Activated CD4-positive, alpha-beta T cell treated with anti-CD3 and anti-CD28 coated beads, Interleukin-2, amount 50 U/mL, for 24 hours (primary cell): ENCODE results near the gene NDUFS1.
"Not testable (repeated sequence)": the region's sequence is repeated elsewhere in the genome, so short reads cannot be mapped to it uniquely, and the experiment has no call there.

Experiments
- DNase-seq, 2 donors: peaks; one replicate each; pipeline ENCODE4 v3.0.0-alpha.2; 2020; ENCODE audit warnings: low read depth in 1 of 2, low spot score in 1 of 2

The NDUFS1 gene

DNA sequence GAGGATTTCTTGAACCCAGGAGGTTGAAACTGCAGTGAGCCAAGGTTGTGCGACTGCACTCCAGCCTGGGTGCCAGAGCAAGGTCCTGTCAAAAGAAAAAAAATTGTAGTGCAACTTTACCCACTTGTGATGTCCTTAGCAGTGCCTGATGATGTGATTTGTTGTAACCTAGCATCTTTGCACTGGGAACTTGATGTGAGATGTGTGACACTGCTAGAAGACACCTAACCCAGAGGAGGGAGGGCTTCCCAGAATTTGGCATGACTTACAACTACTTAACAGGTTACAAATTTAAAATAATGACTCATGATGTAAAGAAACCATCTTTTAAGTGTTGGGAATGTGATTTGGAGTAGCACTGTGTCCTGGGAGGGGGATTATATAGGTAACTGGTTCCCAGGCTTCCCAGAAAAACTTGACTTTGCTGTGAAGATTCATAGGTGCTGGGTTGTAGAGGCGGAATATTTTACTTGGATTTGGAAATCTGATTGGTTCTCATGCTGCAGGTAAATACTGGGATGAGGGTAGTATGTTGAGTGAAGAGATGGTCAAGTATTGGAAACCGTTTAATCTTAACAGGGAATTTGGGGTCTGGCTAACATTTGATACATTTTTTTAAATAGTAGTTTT lies 4.1 kb upstream of the NDUFS1 start:
- DNase-seq, result no peak

DNA sequence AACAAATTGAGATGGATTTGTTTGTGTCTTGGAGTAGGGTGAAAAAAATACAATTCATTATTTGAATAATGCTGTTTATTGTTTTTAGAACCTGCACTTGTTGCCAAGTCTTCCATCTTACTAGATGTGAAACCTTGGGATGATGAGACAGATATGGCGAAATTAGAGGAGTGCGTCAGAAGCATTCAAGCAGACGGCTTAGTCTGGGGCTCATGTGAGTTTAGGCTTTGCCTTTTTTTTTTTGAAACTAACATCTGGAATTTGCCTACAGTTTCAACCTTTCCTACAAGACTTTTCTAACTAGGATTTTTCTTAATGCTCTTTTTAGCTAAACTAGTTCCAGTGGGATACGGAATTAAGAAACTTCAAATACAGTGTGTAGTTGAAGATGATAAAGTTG lies 3.2 kb upstream of the NDUFS1 start:
- not testable (repeated sequence) for DNase-seq

DNA sequence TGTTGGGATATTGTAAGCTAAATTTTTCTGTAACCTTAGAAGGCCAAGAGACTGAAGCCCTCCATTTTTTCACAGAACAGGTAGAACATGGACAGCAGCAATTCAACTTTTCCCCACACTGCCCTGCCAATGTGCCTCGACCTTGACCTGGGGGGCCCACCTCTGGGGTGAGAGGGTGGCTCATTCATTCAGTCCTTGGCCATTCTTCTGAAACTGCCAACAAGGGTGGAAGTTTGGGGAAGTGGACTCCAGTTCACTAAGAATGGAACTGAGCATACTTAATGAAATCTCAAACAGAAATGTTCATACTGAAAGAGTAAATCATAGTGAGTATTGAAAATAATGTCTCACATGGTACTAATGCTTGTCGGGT lies 1.5 kb upstream of the NDUFS1 start:
- DNase-seq, result no peak

DNA sequence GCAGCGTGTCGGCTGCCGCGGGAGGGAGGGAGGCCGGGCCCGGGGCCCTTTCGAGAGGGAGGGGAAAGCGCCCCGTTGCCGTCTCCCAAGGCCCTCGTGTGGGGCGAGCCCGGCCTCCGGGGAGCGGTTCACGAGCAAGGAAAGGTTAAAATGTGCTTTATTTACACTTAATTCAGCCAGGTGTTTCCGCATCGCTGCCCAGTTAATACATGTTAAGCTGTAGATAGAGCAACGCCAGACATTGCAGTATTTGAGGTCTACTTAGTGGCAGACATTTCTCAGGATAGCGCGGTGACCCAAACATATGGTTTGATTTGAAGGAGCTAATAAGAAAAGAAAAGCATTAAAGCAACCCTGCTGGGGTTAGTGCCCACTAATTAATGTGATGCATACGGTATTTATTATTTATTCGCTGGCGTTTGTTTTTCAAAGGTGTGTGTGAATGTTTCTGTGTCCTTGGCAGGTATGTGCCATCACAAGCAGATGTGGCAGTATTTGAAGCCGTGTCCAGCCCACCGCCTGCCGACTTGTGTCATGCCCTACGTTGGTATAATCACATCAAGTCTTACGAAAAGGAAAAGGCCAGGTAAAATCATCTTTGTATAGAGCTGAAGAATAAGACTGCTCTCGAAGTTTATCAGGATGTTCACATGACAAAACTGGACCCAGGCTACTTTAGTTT lies 1.0 kb upstream of the NDUFS1 start:
- DNase-seq, result no peak

DNA sequence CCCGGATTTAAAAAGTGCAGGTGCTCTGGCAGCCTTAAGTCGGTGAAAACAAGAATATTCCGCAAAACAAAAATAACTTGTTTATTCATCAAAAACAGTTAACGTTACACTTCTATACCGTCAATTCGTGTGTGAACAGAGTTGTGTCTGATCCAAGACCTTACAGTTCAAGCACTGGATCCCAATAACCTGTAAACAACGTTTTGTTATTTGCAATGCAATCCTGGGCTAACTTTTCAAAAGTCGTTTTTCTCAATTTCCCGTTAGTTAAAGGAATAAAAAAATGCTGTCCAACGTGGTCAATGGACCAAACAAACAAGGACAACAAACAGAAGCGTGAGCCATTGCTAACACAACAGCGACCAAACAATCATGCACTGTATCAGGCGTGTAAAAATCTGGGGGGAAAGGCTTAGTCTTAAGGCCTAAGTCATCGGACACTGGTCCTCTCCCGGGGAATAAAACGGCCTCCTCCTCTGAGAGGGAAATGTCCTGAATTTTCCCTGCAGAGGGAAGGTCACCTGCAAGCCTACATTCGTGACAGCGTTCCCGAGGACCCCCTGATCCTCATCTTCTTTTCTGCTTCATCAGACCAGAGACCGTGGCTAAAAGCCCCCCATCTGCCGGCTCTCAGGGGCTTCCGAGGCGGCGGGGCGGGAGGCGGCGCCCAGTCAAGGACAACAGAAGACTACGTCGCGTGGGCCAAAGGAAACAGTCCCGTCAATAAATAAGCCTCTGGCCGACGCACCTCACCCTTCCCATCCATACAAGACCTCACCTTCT lies 490 bp downstream of the NDUFS1 start:
- no peak for DNase-seq

DNA sequence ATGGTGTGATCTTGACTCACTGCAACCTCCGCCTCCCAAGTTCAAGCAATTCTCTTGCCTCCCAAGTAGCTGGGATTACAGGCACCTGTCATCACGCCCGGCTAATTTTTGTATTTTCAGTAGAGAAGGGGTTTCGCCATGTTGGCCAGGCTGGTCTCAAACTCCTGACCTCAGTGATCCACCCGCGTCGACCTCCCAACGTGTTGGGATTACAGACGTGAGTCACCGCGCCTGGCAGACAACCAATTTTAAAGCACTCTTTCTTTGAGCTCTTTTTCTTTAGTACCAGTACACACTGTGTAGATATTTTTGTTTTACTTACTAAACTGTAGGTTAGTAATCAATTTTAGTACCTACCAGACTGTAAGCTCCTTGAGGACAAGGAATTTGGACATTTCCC lies 2.2 kb downstream of the NDUFS1 start:
- DNase-seq, result not testable (repeated sequence)

DNA sequence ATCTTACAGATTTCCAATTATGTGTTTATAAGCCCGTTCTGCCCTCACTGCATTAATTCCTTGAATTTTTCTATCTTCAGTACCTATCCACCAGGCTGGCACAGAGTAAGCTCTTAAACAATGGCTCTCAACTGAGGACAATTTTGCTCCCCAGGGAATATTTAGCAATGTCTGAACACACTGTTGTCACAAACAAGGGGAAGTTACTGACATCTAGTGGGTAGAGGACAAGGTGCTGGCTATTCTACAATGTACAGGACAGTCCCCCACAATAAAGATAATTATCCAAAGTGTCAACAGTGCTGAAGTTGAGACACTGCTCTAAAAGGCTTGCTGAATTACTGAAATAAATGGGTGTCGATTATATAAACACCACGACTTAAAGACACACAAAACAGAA lies 5.0 kb downstream of the NDUFS1 start:
- no peak for DNase-seq

DNA sequence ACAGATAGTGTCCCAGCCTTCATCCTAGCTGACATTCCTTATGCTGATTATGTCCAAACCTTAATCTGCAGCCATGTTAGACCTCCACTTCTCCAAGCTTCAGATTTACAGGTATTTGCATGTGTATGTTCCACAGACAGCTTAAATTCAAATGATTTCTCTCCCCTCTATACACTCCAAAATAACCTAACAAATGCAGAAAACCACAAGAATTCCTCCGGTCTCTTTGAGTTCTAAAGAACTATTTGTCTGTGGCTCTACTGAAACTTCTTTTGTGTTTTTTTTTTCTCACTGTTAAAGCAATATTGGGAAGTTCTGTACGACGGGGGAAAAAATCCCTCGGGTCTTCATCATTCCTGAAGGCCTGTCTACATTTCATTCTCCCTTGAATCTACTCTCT lies 8.6 kb downstream of the NDUFS1 start:
- DNase-seq, result no peak

DNA sequence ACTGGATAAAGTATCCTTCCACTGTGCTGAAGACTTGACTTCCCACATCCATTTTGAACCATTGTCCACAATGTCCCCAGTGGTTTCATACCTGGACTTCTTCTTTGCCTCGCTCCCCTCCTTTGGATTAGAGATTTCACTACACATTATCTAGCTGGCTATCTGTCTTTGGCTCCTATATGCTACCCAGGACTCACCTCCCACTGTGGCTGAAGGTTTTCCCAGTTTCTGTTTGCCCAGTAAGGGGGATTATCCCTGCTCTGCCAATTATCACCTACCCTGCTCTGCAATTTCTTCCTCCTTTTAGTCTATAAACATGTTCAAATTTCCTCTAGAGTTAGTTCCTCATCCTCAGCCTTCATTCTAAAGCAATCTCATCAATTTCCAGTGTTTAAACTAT lies 9.1 kb downstream of the NDUFS1 start:
- no peak for DNase-seq

DNA sequence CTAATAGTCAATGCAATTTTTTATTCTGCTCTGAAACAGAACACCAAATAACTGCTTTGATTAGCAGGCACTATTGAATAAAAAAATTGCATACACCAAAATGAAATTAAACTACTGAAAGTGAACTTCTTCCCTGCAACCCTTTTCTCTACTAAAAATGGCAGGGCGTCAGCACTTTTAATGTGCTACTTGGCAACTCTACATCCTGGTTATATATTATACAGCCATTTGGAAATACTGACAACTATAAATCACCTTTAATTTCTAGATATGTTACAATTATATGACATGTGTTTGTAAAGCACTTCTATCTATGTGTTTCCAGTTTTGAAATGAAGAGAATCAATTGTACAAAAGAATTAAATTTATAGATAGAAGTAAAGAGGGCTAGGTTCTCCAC lies 9.9 kb downstream of the NDUFS1 start:
- no peak for DNase-seq

DNA sequence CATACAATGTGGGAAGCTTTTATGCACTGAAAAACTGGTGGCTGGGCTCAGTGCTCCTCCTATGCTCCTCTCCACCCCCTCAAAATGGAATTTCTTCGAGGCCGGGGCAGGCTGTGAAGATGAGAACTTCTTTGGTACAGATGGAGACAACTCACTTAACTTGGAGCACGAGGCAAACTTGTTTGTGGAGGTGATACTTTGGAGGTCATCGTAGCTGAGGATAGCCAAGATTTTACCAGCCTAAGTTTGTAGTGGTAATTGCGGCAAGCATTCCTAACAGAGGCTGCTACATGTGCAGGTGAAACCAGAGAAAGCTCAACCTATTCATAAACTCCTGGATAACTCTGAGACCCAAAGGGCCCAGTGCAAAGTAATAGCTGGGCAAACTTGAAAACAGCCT lies 13.6 kb downstream of the NDUFS1 start:
- no peak for DNase-seq

DNA sequence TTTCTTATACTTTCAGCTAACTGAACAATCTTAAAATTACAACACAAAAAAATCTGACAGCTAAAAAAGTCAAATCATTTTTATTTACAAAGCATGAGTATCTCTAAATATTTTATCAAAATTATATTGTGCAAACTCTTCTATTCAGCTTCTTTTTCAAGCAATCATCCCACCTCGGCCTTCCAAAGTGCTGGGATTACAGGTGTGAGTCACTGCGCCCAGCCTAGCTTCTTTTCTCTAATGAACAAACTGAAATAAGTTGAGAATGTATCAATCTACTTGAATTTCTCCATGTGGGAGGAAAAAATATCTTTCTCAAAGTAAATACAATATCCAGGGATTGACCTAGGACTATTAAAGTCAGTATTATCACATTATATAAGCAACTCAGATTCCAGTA lies 14.9 kb downstream of the NDUFS1 start:
- DNase-seq, result no peak

DNA sequence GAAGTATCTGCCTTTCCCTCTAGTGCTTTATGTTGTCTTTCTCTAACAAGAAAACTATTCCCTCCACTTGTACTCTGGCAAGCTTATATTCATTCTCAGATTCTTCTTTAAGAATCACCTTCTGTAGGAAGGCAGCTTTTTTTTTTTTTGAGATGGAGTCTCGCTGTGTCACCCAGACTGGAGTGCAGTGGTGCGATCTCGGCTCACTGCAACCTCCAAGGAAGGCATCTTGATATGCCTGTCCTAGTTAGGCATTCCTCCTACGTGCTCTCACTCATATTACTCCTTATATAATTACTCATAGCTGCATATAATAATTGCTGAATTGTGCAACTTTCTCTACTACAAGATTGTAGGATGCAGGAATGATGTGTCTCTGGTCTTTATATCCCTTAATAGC lies 15.8 kb downstream of the NDUFS1 start:
- no peak for DNase-seq

DNA sequence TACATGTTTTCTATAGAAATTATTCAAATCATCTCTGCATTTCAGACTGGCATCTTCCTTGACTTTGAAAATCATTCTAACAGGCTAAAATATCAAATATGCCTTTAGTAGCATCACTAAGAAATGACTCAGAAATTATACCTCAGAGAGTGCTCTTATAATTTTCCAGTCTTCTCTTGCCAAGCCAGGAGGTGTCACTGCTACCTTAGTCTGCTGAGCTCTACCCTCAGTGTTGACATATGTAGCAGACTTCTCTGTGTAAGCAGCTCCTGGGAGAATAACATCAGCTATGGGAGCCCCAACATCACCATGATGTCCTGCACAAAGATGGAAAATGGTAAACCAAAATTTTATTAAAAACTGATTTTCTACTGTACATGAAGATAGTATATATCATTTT lies 31.6 kb downstream of the NDUFS1 start:
- DNase-seq, result no peak

DNA sequence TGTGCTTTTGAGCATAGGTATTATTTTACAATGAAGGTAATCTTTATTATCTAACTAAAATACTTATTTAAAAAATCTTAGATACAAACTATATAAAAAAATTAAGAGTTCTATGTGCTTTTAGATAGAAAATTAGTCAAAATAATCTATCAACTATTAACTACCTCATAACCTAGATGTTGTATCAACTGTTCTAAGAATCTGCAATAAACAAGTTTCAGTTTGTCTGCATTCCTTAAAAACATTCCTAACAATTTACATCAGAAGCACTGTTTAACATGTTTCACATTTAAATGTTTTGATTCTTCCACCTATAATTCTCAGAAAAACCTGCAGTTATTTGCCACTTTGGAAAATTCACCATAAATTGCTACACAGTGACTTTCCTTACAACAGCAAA lies 33.3 kb downstream of the NDUFS1 start:
- no peak for DNase-seq

DNA sequence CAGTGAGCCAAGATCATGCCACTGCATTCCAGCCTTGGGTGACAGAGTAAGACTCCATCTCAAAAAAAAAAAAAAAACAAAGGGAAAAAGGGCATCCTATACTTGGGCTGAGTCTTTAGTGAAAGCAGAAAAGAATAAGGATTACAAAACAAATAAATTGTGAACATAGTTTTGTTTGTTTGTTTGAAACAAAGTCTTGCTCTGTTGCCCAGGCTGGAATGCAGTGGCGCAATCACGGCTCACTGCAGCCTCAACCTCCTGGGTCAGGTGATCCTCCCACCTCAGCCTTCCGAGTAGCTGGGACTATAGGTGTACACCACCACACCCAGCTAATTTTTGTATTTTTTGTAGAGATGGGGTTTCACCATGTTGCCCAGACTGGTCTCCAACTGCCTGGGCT lies 36.7 kb downstream of the NDUFS1 start:
- DNase-seq, result not testable (repeated sequence)

DNA sequence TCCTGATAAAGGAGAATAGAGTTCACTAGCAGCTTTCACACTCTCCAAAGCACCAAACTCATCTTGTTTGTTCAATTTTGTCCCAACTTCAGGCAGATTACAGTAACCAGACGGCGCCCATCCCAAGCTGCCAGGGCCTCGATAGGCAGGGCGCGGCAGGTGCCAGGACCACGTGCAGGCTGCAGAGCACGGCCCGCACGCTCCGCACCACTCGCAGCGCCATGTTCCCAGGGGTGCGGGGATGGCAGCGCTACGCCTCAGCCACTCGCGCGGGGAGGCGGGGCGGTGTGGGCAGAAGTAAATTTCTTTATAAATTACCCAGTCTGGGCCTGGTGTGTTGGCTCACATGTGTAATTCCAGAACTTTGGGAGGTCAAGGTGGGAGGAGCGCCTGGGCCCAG lies 43.0 kb downstream of the NDUFS1 start:
- DNase-seq, result no peak

DNA sequence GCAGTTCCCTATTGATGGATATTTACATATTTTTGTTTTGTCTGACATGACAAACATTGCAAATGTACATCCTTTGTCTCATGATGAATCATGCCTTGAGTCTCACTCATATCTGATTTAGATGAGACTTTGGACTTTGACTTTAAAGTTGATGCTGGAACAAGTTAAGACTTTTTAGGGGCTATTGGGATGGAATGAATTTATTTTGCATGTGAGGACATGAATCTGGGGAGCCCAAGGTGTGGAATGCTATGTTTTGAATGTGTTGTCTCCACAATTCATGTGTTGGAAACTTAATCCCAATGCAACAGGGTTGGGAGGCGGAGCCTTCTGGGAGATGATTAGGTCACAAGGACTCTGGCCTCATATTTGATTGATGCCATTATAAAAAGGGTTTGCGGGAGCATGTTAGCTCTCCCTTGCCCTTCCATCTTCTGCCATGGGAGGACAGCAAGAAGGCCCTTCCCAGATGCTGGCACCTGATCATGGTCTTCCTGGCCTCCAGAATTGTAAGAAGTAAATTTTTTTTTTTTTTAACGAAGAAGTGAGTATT lies 44.1 kb downstream of the NDUFS1 start:
- no peak for DNase-seq

DNA sequence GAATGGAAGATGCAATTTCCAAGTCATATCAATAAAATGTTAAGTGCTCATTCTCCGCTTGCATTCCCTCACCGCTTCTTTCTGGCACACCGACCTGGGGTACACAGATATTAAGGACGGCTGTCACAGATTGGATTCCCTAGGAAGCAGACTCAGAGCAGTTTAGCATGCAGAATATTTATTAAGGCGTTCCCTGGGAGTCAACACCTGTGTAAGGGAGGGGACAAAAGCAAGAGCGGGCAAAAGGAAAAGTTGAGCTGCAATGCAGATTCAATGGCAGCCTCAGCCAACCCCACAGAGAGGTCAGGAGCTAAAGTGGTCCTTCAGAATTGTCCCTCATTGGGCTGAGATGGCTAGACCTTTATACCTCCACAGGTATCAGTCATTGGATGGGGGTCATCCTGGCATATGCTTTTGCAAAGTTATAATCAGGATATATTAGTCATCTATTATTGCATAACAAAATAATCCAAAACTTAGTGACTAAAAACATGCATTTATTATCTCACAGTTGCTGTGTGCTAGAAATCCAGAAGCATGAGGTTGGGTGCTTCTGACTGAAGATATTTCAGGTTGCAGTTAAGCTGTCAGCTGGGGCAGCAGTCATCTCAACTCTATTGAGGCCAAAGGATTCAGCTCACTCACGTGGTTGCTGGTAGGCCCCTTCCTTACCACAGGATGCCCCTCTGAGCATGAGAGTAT lies 46.2 kb downstream of the NDUFS1 start:
- no peak for DNase-seq

DNA sequence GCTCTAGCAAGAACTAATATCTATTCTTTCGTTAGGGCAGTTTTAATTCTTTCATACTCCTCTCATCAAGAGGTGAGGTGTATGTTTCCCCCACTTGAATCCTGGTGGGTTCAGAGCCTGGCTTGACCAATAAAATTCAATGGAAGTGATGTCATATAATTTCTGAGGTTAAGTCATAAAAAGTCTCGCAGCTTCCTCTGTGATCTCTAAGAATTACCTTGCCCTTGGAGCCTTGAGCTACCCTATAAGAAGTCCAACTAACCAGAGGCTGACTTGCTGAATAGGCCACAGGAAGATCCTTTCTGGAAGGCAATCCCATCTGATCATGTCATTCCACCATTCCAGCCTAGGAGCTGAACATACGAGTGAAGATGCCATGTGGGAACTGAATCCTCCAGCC lies 47.1 kb downstream of the NDUFS1 start:
- DNase-seq, result no peak

DNA sequence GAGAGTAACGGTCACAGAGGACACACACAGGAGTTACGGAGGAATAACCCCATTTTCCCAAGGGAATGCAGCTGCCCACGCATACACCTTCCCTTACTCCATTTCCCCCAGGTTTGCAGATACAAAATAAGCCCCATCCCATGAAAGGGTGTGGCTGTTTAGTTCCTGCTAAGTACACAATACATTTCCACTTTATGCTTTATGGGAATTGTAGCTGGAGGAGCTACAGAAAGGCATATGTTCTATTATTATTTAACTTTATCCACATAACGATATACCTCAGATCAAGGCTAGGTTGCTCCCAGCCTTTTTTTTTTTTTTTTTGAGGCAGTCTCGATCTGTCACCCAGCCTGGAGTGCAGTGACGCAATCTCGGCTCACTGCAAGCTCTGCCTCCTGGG lies 50.5 kb downstream of the NDUFS1 start:
- no peak for DNase-seq

DNA sequence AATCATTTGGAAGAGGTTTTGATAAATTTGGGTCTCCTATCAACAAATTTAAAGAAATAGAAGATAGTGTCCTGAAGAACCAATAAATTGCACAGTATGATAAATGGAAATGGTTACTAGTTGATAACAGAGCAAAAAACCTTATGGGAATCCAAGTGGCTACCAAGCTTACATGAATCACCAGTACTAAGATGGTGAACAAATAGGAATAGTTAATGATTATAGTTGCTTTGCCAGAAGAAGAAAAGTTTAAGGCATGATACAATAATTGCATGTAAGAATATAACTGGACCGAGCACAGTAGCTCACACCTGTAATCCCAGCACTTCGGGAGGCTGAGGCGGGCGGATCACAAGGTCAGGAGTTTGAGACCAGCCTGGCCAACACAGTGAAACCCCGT lies 53.7 kb downstream of the NDUFS1 start:
- no peak for DNase-seq
